Thoracic aorta (tissue), 2 donors: Measurements from ENCODE around the gene SCP2. TPM values are rescaled to one million over a fixed set of nuclear protein-coding genes. Genes with fewer than 3 reads are reported as not detected.

Experiments used
- ATAC-seq: fragments of 150-250 bp; one replicate; pipeline ENCODE4 v1.8.0; 2017; ENCODE audit warnings: low read depth; ENCODE audit not compliant: insufficient number of reproducible peaks, low FRiP score
- DNase-seq: peaks from one replicate; pipeline ENCODE4 v3.0.0-alpha.2; 2020; ENCODE audit warnings: low spot score
- H3K27ac ChIP-seq, 2 donors: fragments of 200-600 bp; sonication (generic); 1 replicate in 1 of 2; 2 replicates in 1 of 2; pipeline ENCODE4 v1.5.1; 2016; ENCODE audit warnings: mild to moderate bottlenecking in 2 of 2, moderate library complexity in 2 of 2
- H3K27me3 ChIP-seq: fragments of 200-600 bp; sonication (generic); replicated peaks from 2 replicates; pipeline ENCODE4 v1.6.0; 2016; ENCODE audit warnings: mild to moderate bottlenecking; ENCODE audit not compliant: insufficient read depth
- H3K36me3 ChIP-seq: fragments of 200-600 bp; sonication (generic); one replicate; pipeline ENCODE4 v1.5.1; 2016
- H3K4me1 ChIP-seq, 2 donors: fragments of 200-600 bp; sonication (generic); 1 replicate in 1 of 2; 2 replicates in 1 of 2; pipeline versions ENCODE4 v1.5.1 to v1.6.0; 2016; ENCODE audit warnings: low read depth in 2 of 2, mild to moderate bottlenecking in 1 of 2; ENCODE audit not compliant: control insufficient read depth in 1 of 2
- H3K4me3 ChIP-seq: fragments of 200-600 bp; sonication (generic); 2 replicates; pipeline ENCODE4 v1.5.1; 2016; ENCODE audit warnings: mild to moderate bottlenecking
- H3K9me3 ChIP-seq: fragments of 200-600 bp; sonication (generic); 2 replicates; pipeline ENCODE4 v1.5.1; 2016
- CTCF ChIP-seq: fragments of 200-600 bp; sonication (generic); IDR thresholded peaks from one replicate; pipeline ENCODE4 v1.5.1; 2019; ENCODE audit warnings: antibody characterized with exemption
- total RNA-seq, 2 donors: library from RNA; depleted of rRNA; stranded (reverse); fragments of >200 nt; gene quantifications; one replicate each; pipeline versions ENCODE4 v1.1.0 to v1.2.3, GENCODE V29; 2016

SCP2 gene
- total RNA-seq, 2 donors from 2014 or later, result 75.1 to 99.9 TPM

- H3K36me3 ChIP-seq, result no peaks in the 10 kb centered on the region
- H3K4me1 ChIP-seq, result peaks cover 0 to 11% of the 10 kb centered on the region in 2 donors
- ATAC-seq (no peak), DNase-seq (no peak)
- H3K27me3 ChIP-seq, result no peaks in the 10 kb centered on the region
- H3K9me3 ChIP-seq, result no peaks in the 10 kb centered on the region
- no peak overlapping the region for H3K27ac ChIP-seq
- no peak for TF ChIP-seq CTCF
- no peak overlapping the region for H3K4me3 ChIP-seq
These were observed 13.5 kb upstream of the SCP2 start for GRCh38 chr1:52913537-52913936.

DNA sequence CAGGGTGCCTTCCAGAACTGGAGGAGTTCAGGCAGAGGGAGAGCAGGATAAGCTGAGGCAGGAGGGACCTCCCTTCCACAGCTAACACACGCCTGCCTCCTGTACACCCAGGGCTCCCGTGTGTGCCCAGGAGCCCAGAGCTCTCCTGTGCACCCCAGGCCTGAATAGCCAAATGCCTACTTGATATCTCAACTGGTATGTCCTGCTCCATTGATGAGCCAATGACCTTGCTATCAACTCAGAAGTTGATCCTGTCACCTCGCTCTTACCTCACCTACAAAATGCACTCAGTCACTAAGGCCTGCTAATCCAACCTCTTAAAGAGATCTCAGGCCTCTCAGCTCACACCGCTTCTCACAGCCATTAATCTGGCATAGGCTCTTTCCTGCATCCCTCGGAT lies 12.6 kb upstream of the SCP2 start:
- no peak for ATAC-seq
- H3K27ac ChIP-seq, result no peak overlapping the region
- no peak for TF ChIP-seq CTCF

DNA sequence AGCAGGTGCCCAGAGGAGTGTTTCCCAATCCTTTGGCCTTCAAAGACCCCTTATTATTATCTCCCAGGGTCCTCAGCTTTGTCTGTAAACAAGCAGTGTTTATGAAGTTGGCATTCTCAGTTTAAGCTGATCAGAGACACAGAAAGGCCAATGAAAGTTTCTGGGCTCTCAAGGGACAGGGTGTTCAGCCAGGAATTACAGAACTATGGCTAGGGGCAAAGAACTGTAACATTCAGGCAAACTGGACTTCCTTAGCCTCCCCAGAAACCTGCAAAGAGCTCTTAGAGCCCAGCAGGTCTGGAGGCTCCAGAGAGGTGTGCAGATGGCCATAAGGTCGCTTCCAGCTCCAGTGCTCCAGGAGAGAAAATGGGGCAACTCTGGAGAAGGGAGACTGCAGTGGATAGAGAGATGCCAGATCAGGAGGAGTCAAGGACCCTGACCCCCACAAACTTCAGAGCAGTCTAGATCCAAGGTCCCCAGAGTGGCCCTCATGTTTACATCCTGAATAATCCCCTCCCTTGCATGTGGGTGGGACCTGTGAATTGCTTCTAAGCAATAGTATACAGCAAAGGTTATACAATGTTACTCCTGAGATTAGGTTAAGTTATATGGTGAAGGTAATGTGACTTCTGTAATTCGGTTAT lies 11.7 kb upstream of the SCP2 start:
- no peaks in the 10 kb centered on the region for H3K27me3 ChIP-seq
- no peak for ATAC-seq
- H3K4me1 ChIP-seq, result peaks cover 0 to 13% of the 10 kb centered on the region in 2 donors
- no peaks in the 10 kb centered on the region for H3K36me3 ChIP-seq
- H3K4me3 ChIP-seq, result no peak overlapping the region
- no peaks in the 10 kb centered on the region for H3K9me3 ChIP-seq
- H3K27ac ChIP-seq, result no peak overlapping the region
- no peak for TF ChIP-seq CTCF
- no peak for DNase-seq

More for the DNA sequence above, 12.6 kb upstream of the SCP2 start:
- Histone ChIP-seq H3K36me3 (no peaks in the 10 kb centered on the region), H3K27me3 (no peaks in the 10 kb centered on the region), H3K4me3 (no peak overlapping the region), H3K4me1 (peaks cover 0 to 11% of the 10 kb centered on the region in 2 donors), H3K9me3 (no peaks in the 10 kb centered on the region)
- no peak for DNase-seq

- Histone ChIP-seq H3K27me3 (no peaks in the 10 kb centered on the region), H3K4me1 (peaks cover 0 to 18% of the 10 kb centered on the region in 2 donors), H3K27ac (no peak overlapping the region), H3K9me3 (no peaks in the 10 kb centered on the region), H3K4me3 (no peak overlapping the region), H3K36me3 (no peaks in the 10 kb centered on the region)
- no peak for TF ChIP-seq CTCF
- ATAC-seq, result no peak
- DNase-seq, result no peak
These were observed 11.2 kb upstream of the SCP2 start for GRCh38 chr1:52915855-52916220.

GRCh38 chr1:52916241-52916975 lies 10.7 kb upstream of the SCP2 start:
- H3K27me3 ChIP-seq, result no peaks in the 10 kb centered on the region
- peaks cover 0 to 20% of the 10 kb centered on the region in 2 donors for H3K4me1 ChIP-seq
- H3K36me3 ChIP-seq, result no peaks in the 10 kb centered on the region
- H3K4me3 ChIP-seq, result no peak overlapping the region
- DNase-seq, result no peak
- no peak for ATAC-seq
- H3K9me3 ChIP-seq, result no peaks in the 10 kb centered on the region
- no peak overlapping the region for H3K27ac ChIP-seq
- TF ChIP-seq CTCF, result no peak
